Measurements from ENCODE around the gene CLEC4G. TPM values are rescaled to one million over a fixed set of nuclear protein-coding genes. Genes with fewer than 3 reads are reported as not detected.
"Not testable (repeated sequence)": the region's sequence is repeated elsewhere in the genome, so short reads cannot be mapped to it uniquely, and the experiment has no call there.

The CLEC4G gene
- total RNA-seq = 0.31 TPM

GRCh38 chr19:7732045-7732444, at the start of gene CLEC4G:
TSS of gene CLEC4G (minus strand) at chr19:7732110. CDS start at chr19:7732102, 8 bp downstream.
- no peak for DNase-seq

GRCh38 chr19:7781157-7781556, 49.2 kb upstream of the CLEC4G start:
- no peak for DNase-seq

GRCh38 chr19:7779631-7780486, 47.9 kb upstream of the CLEC4G start:
- DNase-seq = no peak

GRCh38 chr19:7778081-7778480, 46.2 kb upstream of the CLEC4G start:
- no peak for DNase-seq

GRCh38 chr19:7775761-7776160, 43.9 kb upstream of the CLEC4G start:
- no peak for DNase-seq

- no peak for DNase-seq
Observed at GRCh38 chr19:7773841-7774240, 41.9 kb upstream of the CLEC4G start.

GRCh38 chr19:7772752-7773291, 40.9 kb upstream of the CLEC4G start:
- no peak for DNase-seq

GRCh38 chr19:7771072-7771471, 39.2 kb upstream of the CLEC4G start:
- no peak for DNase-seq

GRCh38 chr19:7769171-7769570, 37.3 kb upstream of the CLEC4G start:
- no peak for DNase-seq

- no peak for DNase-seq
Observed at GRCh38 chr19:7767487-7767886, 35.6 kb upstream of the CLEC4G start.

GRCh38 chr19:7766535-7766934, 34.6 kb upstream of the CLEC4G start:
- no peak for DNase-seq

GRCh38 chr19:7765043-7765442, 33.1 kb upstream of the CLEC4G start:
- DNase-seq = not testable (repeated sequence)

GRCh38 chr19:7764157-7764556, 32.2 kb upstream of the CLEC4G start:
- not testable (repeated sequence) for DNase-seq

GRCh38 chr19:7763696-7764095, 31.8 kb upstream of the CLEC4G start:
- DNase-seq = no peak

GRCh38 chr19:7762719-7763293, 30.9 kb upstream of the CLEC4G start, which contains the start of gene CLEC4M:
TSS of gene CLEC4M (plus strand) at chr19:7763243. CDS start at chr19:7763267, 24 bp downstream.
- no peak for DNase-seq

GRCh38 chr19:7759156-7759555, 27.2 kb upstream of the CLEC4G start:
- no peak for DNase-seq

GRCh38 chr19:7757358-7757757, 25.4 kb upstream of the CLEC4G start:
- no peak for DNase-seq

- DNase-seq = no peak
Observed at GRCh38 chr19:7756258-7756657, 24.3 kb upstream of the CLEC4G start.

- DNase-seq = no peak
Observed at GRCh38 chr19:7751157-7751783, 19.4 kb upstream of the CLEC4G start.

GRCh38 chr19:7748756-7749155, 16.8 kb upstream of the CLEC4G start:
- no peak for DNase-seq

- DNase-seq = no peak
Observed at GRCh38 chr19:7748171-7748570, 16.3 kb upstream of the CLEC4G start.

GRCh38 chr19:7746903-7747884, 15.3 kb upstream of the CLEC4G start, which contains the start of gene CD209:
TSS of gene CD209 (minus strand) at chr19:7747534. CDS start at chr19:7747511, 23 bp downstream.
- DNase-seq = no peak

Data from occipital lobe (tissue), 2 donors.